Myocyte (in vitro differentiated cells): ENCODE results near the gene CD82. TPM values are rescaled to one million over a fixed set of nuclear protein-coding genes. Genes with fewer than 3 reads are reported as not detected.

ENCODE experiments used
- DNase-seq: peaks from one replicate; pipeline ENCODE4 v3.0.0-alpha.2; 2012; ENCODE audit warnings: low read depth
- total RNA-seq: library from RNA; depleted of rRNA; stranded (reverse); fragments of >200 nt; gene quantifications from 2 replicates; pipeline ENCODE4 v1.2.3, GENCODE V29; 2014

Gene CD82
- total RNA-seq, 1 donor from 2014 or later: 98.2 TPM

GRCh38 chr11:44615041-44615755 lies 49.7 kb downstream of the CD82 start:
- DNase-seq: no peak

DNA sequence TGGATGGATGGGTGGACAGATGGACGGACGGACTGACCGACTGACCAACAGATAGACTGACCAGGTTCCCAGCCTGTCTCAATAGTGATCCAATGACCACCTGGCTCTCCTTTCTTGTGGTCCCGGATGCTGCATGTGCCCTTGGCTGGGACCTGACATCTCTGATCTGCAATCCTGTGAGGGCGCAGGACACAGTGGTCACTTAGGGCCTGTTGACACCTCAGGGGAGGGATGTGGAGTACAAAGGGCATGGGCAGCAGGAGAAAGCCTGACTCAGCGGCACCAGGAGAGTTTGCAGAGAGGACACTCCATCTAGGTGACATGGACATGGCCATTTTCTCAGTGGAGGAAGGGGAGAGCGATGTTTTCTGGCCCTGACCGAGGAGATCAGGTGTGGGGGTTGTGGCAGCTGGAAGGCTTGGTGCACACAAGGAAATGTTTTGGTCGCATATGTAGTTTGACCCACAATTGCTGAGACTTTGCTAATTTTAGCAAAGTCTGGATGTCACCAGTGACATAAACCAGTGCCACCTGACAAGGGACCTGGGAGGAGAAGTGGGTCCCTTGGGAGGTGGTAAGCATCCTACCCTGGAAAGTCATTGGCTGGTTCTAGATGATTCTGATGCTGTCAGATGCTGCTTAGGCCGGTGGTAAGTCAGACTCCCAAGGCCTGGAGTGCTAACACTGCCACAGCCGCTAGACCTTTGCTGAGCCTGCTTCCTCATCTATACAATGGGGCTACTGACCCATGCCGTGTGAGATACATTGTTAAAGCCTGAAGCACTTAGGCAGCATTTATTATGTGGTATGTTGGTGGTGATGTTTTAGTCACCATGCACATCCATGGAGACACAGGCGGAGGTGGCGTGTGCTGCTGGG lies 50.7 kb downstream of the CD82 start:
- no peak for DNase-seq

DNA sequence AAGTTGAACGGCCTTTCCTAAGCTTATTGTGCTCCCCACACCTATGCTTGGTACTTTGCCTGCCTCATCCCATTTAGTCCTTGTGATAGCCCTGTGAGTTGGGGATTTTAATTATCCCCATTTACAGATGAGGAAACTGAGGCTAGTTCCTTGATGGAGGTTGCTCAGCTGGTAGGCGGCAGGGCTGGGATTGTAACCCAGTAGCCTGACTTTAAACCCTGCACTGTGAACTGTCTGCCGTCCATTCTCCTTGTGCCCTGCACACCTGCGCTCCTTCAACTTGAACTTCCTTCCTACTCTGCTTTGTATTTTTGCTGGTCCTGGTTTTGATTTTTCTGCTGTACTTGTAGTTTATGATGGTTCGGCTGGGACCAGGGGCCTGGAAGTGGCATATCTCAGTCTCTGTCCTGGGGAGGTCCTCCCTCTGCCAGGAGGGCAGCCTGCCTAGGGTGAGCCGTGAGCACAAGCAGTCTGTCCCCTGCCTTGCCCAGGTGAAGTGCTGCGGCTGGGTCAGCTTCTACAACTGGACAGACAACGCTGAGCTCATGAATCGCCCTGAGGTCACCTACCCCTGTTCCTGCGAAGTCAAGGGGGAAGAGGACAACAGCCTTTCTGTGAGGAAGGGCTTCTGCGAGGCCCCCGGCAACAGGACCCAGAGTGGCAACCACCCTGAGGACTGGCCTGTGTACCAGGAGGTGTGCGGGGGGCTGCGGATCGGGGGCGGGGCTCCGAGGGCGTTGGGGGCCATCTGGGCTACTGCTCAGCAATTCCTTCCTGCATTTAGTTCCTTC lies 52.4 kb downstream of the CD82 start:
- DNase-seq: no peak

DNA sequence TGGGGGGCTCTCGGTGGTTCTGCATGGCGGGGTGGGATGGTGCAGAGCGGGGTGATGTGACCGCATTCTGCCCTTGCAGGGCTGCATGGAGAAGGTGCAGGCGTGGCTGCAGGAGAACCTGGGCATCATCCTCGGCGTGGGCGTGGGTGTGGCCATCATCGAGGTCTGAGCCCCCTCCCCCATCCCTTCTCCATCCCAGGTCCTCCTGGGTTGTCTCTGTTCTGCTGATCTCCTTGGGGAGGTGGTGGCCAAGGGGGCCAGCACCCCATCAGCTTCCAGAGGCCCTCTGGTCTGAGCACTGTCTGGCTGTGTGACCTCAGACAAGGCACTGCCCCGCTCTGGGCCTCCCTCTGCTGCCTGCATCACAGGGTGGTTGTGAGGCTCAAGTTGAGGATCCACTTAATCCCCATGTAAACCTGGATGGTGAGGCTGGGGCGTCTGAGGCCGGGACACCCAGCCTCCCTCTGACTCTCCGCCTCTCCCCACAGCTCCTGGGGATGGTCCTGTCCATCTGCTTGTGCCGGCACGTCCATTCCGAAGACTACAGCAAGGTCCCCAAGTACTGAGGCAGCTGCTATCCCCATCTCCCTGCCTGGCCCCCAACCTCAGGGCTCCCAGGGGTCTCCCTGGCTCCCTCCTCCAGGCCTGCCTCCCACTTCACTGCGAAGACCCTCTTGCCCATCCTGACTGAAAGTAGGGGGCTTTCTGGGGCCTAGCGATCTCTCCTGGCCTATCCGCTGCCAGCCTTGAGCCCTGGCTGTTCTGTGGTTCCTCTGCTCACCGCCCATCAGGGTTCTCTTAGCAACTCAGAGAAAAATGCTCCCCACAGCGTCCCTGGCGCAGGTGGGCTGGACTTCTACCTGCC lies 53.3 kb downstream of the CD82 start:
- no peak for DNase-seq

GRCh38 chr11:44620328-44620725 lies 54.9 kb downstream of the CD82 start:
- DNase-seq: no peak

- DNase-seq: peak; percentile 66
Observed at GRCh38 chr11:44621140-44621681, 55.7 kb downstream of the CD82 start.

DNA sequence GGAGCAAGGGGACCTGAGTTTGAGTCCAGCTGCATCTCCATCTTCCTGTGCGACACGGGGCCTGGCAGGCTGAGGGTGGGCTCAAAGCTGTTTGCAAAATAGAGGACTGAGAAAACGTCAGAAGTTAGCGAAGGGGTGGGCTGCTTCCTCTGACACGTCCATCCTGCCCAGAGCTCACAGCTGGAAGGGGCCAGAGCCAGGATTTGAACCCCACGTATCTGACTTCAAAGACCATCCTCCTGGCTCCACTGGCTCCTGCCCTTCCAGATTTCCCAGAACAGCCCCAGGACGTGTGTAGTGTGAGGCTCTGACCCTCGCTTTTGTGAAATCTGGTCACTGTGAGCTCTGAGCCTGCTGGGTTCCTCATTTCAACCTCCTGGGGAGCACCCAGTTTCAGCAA lies 56.3 kb downstream of the CD82 start:
- DNase-seq: no peak

DNA sequence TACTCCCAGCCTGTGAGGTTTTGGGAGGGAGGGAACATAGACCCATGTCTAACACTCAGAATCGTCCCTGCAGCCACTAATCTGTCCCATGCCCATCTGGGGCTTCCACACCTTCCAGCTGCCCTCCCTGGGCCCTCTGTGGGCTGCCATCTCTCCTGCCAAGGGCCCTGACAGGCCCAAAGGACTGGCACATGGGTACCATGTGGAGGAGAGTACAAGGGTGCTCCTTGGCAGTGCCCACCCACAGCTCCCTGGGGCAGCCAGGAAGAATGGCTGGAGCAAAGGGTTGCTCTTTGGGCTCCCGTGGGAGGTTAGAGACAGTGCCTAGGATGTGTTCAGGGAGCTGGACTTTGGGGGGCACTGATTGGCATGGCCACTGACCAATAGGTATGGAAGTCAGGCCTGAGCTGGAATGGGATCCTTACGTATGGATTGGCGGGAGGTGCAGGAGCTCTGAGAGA lies 56.8 kb downstream of the CD82 start:
- no peak for DNase-seq

DNA sequence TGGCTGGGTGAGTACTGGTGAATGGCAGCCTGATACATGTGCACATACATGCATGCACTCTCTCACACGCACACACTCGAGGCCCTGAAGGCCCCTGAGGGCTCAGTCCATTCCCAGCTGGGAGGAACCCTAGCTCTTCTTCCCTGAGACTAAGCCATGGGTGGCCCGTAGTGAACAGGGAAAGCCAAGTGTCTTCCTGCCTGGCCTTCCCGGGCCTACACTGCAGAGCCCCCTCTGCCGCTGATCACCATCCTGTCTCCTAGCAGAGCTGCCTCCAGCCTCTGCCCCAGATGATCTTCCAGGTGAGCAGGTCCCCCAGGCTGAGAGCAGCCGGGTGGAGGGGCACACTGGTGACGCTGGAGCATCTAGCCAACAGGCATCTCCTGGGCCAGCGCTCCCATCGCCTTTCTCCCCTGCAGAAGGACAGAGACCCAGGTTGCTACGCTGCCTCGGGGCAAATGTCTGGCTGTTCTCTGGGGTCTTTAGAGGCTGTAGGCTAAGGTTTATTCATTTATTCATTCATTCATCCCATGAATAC lies 57.3 kb downstream of the CD82 start:
- no peak for DNase-seq

DNA sequence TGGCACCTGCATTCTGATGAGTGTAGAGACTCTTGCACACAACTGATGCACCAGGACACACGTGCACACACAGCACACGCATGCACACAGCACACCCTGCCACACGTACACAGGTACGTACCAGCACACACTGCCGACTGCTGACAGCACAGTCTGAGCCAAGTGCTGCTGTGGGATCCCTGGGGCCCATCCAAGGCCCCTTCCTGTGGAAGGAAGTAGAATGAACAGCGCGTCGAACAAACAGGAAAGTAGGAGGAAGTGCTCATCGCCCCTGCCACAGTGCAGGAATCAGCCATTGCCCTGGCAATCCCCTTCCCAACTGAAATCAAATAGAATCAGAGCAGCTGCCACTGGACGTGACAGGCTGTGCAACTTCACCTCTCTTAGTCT lies 57.9 kb downstream of the CD82 start:
- DNase-seq: no peak

DNA sequence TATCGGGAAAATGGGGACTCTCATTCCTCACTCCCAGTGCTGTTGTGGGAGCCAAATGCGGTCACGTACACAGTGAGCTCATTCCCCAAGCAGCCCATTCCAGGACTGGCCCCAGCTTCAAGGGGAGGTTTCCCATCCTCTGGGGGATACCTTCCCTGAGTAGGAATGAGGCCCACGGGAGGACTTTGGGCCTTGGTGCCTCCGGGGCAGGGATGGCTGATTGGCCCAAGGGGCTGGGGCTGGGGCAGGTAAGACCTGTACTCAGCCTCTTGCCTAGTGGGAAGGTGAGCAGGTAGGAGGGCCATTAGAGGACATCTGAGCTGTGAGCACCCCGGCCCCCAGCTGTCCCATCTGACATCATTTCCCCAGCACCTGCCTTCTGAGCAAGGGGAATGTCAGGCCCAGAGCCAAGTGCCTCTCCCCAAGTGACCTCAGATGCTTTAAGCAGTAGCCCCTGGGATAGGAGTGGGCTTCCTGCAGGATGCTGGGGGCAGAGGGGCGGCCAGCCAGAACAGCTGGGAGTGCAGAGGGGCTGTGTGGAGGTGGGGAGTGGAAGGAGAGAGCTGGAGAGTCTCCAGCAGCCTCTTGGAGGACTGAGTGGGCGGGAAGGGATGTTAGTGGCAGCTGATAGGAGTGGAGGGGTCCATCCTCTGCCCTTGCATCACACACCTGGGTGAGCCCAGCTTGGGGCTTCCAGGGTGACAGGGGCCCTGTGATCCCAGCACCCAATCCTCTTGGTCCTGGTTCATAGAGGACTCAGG lies 58.4 kb downstream of the CD82 start:
- DNase-seq: peak; percentile 96

DNA sequence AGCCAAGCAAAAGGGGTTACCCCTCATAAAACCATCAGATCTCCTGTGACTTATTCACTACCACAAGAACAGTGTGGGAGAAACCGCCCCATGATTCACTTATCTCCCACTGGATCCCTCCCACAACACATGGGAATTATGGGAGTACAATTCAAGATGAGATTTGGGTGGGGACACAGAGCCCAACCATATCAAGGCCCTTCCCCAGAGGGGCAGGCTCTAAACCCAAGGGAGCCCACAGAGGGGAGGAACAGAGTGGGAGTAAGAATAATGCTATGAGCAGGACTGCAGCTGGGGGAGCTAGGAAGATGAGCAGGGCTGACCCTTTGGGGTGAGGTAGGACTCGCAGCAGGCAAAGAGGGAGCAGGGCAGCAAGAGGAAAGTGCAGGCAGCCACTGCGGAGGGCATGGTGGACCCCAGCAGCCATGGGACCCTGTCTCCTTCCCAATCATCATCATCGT lies 59.3 kb downstream of the CD82 start:
- DNase-seq: peak; percentile 67

- DNase-seq: peak; percentile 32
Observed at GRCh38 chr11:44625759-44626523, 60.5 kb downstream of the CD82 start.

DNA sequence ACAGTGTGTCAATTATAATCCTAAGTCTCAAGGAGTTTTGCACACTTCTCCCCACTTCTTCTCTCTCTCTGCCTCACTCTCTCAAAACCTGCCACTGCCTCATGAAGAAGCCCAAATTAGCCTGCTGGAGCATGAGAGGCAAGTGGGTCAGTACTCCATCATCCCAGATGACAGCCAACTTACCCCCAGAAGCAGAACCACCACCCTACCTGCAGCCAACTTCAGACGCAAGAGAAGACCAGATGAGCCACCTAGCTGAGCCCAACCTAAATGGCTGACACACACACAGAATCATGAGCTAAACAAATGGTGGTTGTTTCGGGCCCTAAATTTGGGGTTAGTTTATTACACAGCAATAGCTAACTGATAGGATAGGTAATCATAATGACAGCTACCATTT lies 61.2 kb downstream of the CD82 start:
- no peak for DNase-seq

DNA sequence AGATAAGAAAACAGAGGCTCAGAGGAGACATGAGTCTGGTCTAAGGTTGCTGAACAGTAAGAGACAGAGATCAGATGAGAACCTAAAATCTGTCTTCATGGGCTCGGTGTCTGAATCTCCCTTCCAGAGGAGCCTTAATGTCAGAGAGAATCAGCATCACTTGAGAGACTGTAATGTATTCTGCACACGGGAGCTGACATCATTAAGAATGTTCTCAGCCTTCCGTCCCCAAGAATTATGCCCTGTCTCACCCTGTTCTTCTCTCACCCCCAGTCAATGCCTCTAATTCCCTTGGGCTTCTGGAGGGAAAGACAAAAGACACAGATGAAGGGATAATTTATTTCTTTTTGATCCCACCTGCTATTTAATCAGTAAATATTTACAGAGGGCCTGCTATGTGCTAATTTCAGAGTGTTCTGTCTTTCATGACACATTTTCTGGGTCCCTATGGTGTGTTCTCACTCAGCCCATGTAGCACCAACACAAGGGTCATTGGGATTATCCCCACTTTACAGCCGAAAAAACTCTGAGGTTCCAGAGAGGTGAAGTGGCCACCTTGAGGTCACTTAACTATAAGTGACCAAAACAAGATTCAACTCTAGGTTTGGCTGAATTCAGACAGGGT lies 61.8 kb downstream of the CD82 start:
- peak; percentile 32 for DNase-seq

DNA sequence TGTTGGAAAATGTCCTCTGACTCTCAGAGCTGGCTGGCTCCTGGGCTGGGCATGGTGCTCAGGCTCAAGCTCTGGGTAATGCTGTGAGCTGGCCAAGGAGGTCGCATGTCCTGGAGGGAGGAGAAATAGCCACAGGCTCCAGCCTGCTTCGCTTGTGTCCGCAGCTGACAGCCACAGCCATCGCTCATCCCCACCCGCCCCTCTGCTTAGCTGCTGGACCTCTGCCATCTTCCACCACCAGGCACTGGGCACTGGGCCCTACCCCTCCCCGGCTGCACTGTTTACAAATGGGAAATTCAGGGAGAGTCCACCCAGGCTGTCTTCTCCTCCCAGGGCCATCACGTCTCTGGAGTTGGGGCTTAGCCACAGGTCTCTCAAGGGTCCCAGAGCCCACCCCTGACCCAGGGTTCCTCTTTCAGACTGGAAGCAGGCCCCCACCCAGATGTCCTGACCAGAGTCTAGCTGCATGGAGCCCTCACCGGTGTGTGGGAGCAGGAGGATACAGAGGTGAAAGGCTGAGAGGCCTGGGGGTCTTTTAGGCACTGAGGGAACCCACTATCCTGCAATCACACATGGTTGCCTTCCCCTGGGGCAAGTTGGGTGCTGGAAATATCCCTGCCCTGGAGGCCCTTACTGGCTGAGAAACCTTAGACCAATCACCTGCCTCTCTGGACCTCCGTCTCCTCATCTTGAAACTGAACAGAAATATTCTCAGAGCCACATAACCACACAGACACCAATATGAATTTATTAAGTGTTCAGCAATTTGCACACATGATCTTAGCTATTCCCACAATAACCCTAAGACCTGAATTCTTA lies 62.7 kb downstream of the CD82 start:
- peak; percentile 97 for DNase-seq
